HG03135 (cell line): ENCODE measurements around the gene SPATA2.
"Not testable (repeated sequence)": the region's sequence is repeated elsewhere in the genome, so short reads cannot be mapped to it uniquely, and the experiment has no call there.

Source experiments
- ATAC-seq: cut with Tn5 transposase; IDR thresholded peaks from one replicate; pipeline ENCODE4 v1.9.1; 2021; ENCODE audit warnings: mild to moderate bottlenecking, moderate library complexity; ENCODE audit not compliant: unreplicated experiment

The SPATA2 gene

DNA sequence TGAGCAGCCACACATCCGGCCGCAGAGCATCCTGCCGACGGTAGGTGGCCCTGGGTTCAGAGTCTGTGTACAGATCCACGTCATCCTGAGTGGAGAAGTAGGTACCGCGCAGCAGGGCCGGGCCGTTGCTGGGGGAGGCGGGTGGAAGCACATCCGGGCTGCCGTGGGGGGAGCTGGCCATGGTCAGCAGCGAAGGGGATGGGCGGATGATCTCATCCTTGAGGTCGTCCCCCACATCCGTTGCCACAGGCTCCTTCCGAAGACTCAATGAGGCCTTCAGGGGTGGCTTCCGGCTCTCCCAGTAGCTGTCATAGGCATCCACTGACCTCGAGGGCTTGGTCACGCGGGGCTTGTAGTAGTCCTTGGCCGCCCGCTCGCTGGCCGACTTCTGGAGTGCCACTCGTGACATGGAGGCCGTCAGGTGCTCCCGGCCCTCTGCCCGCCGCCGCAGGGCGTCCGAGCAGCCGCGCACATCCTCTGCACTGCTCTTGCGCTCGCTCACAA, 9.2 kb downstream of the SPATA2 start:
- no peak for ATAC-seq

DNA sequence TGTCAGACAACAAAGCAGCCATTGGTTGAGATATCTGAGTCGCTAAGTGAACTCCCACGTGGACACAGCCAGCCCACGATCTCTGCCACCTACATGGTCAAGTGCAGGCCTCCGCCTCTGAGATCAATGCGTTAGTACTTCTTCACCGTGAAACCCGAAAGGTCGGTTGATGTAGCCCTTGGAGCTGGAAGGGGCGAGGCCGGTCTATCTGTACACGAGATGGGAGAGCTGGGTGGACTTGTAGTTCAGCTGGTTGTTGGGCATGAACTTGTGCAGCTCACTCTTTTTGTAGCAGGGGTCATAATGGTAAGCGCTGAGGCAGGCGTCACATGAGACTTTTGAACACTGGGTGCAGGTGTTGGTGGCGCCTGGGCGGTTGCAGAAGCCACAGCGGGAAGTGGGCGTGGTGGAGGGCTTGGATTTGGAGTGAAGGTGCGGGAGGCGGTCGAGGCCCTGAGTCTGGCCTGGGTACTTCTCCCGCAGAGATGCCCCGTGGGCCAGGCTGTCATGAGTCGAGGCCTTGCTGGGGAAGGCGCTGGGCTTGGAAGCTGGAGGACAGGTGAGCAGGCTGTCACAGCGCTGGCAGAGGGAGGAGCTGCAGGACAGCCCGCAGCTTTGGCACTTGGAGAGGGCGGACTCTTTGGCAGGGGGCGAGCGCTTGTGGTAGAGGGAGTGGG, 9.8 kb downstream of the SPATA2 start:
- no peak for ATAC-seq

DNA sequence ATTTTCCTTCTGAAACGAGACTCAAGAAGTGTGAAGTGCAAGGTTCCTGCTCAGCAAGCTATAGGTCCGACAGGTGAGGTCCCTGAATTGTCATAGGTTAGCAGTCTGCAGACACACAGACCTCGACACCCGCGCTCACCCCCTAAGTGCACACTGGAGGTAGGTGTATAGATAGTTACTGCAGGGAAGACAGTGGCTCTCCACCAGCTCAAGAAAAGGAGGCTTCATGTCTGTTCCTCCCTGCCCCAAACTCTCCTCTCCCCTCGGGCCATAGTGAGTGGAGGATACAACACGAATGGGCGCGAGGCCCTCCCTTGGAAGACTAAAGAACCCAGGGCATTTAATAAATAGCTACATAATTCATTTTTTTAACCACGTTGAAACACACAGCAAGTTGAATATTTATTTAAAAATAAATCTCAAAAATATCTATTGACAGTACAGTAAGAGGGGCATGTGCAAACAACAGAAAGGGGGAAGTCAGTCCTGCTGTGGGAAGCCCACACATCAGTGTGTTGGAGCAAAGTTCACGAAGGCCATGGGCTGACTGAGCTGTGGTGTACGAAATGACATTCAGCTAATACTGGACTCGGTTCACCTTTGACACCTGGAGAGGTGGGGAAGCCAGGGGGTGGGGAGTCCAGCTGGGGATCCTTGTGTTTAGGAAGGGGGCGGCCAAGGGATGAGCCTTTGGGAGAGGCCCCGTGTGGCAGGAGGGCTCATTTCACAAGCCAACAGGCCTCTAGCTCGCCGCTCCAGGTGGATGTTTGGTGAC, 10.7 kb downstream of the SPATA2 start:
- ATAC-seq = no peak

DNA sequence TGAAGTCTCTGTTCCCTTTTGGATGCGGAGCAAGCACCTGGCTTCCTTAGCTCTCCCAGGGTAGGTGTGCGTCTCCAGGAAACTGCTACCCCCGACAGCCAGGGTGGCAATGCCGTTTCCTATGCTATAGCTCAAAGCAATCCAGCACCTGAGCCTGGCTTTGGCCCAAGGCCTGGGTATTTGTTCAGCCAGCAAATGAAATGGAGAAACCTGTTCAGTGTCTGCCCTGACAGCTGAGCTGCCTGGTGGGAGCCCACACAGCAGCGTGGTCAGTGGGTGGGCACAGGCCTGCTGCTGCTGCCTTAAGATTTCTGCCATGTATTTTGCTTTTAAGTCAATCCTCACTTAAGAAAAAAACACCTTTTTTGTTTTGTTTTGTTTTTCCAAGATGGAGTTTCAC, 13.7 kb downstream of the SPATA2 start:
- no peak for ATAC-seq

DNA sequence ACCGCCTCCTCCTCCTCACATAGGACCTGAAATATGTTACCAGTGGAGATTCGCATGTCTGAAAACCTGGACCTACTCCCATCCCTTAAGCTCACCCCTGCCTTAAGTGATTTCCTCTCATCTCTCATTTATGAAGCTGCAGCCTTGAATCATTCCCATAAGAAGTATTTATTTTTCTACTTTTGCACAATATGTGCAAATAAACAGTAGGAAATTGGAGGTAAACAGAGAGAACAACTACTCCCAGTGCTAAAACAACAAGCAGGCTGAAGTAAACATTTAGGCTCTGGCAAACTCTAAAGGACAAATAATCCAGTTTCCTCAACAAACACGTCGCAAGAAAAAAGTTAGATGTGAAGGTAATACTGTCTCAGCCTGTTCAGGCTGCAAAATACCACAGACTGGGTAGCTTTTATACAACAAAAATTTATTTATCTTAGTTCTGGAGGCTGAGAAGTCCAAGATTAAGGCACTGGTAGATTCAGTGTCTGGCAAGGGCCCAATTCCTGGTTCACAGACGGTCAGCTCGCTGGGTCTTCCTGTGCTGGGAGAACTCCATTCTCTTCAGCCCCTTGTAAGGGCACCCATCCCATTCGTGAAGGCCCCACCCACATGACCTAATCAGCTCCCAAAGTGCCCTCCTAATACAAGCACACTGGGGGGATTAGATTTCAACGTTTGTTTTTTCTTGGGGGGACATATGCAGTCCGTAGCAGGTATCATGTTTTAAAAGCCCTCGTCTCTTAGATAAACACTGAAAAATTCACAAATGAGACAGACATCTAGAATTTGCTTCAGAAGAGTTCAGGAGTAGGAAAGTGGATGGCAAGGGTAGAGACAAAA, 15.6 kb downstream of the SPATA2 start:
- ATAC-seq = no peak

DNA sequence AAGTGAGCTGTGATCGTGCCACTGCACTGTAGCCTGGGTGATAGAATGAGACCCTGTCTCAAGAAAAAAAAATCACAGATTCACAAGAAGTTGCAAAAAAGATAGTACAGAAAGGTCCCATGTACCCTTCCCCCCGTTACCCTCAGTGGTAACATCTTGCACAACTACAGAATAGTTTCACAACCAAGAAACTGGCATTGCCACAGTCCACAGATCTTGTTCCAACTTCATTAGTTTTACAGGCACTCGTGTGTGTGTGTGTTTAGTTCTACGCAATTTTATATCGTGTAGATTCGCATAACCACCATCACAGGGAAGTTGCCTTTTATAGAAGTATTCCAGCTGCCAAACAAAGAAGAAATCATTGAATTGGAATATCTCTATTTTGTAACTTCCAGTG, 19.1 kb downstream of the SPATA2 start:
- ATAC-seq = no peak

DNA sequence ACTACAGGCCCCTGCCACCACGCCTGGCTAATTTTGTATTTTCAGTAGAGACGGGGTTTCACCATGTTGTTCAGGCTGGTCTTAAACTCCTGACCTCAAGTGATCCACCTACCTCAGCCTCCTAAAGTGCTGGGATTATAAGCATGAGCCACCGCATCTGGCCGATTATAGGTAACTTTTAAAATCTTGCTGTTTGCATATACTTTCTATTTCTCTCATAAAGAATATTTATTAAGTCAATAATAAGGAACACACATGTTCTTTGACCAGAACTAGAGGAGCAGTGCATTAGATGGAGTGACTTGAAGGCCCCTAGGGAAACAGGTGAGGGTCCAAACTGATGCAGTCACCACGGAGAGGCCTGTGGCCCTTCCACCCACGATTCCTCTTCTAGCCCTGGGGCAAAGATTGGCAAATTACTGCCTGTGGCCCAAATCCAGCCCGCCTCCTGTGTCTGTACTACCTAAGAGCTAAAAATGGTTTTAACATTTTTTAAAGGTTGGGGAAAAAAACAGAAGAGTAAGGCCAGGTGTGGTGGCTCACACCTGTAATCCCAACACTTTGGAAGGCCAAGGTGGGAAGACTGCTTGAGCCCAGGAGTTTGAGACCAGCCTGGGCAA, 19.7 kb downstream of the SPATA2 start:
- ATAC-seq = not testable (repeated sequence)

DNA sequence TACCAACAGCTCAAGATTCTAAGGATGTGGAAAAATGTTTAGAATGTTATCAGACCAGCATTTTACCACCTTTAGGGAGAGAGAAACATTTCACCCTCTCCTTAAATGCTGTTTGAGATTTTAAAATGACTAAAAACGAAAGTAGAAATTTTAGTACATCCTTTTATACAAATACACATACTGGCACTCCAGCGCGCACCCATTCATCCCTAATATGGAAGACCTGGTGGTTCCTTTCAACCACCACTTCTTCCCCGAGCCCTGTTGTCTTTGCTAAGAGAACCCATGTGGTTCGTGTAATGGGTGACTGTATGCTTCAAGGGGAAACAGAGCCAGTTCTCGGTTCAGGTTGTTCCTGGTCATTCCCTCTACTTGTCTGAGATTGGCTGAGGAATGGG, 21.3 kb downstream of the SPATA2 start:
- no peak for ATAC-seq

DNA sequence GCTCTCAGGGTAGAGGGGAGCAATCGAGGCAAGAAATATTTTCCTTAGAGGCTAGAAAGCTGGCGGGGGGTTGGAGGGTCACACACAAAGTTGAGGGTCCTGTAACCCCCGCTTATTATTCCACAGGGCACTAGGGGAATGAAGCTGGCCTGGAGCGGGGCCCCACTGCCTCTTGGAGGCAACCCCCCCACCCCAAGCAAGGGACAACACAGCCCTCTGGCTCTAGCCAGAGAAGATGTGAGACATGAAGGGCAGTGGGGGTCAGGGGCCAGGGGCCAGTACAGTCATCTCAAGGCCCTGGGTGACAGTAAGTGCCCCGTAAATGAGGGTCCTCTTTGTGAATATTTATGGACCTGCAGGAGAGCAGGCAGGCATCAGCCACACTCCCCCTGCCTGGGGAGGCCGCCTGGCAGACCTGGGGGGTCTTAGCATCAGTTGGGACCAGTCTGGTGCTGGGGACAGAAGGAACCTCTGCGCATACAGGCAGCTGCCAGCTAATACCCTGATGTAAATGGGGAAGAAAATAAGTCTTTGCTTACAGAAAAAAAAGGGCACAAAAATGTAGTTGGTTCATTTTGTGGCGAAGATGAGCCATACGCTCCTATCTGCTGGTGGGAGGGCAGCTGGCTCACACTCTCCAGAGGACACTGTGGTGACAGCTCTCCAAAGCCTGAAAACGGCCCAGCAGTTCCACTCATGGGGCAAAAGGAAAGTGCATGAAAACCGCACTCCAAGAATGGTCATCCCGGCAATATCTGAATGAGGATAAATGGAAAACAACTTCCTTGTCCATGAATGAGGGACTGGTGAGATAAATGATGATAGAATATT, 21.9 kb downstream of the SPATA2 start:
- ATAC-seq = no peak

DNA sequence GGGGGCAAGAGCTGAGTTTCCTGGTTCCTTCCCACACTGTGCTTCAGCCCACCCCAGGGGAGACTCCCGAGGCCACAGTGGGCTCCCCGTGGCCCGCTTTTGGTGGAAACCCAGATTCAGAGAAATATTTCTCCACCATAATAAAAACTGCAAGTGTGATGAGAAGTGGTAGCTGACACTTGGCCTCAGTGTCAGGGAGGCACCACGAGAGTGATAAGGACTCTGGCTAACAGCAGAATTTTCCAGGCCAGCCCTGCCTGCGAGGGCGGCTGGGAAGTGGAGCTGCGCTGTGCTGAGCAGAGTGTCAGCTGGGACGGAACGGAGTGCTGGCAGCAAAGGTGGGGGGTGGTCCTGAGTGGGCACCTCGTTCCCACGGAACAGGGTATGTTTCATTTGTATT, 22.5 kb downstream of the SPATA2 start:
- no peak for ATAC-seq

DNA sequence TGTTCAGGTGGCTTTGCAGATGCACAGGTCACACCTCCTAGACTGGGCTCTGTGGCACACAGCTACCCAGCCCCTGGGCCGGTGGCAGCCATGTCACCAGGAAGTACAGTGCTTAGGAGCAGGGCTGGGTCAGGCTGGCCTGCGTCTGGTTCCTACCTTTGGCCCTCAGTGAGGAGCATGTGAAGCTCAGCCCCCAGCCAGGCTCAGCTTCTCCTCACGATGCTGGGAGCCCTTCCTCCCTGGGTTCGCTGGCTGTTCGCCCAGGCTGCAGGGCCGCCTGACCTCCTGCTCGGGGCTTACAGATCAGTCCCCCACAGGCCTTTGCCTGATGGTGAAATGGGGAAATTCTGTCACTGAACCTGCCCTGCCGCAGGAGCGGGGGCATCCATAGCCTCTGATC, 23.1 kb downstream of the SPATA2 start:
- no peak for ATAC-seq

DNA sequence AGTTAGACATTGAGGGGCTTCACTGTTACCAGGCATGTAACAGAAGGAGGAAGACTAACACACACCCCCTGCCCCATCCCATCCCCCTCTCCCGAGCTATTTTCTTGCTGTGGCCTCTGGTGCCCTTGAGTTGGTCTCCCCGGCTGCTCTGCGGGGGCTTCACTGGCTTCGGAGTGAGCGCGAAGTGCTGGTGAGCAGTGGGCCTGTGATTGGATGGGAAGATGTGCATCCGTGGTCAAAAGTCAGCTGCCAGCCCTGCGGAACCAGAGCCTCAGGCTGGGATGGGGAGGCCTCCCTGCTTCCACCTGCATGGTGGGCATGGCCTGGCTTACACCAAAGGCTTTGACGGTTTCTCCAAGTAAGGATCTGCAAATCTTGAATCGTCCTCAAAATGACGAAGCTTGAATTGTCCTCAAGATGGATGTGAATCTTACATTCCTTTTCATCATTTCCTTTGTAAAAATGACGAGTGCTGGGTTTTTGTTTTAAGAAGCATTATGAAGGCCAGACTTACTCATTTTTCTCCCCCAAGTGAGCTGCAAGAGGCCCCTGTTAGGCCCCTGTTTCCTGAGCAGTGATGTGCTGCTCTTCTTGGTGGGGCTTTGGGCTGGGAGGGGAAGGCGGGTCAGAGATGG, 23.7 kb downstream of the SPATA2 start:
- ATAC-seq = no peak

DNA sequence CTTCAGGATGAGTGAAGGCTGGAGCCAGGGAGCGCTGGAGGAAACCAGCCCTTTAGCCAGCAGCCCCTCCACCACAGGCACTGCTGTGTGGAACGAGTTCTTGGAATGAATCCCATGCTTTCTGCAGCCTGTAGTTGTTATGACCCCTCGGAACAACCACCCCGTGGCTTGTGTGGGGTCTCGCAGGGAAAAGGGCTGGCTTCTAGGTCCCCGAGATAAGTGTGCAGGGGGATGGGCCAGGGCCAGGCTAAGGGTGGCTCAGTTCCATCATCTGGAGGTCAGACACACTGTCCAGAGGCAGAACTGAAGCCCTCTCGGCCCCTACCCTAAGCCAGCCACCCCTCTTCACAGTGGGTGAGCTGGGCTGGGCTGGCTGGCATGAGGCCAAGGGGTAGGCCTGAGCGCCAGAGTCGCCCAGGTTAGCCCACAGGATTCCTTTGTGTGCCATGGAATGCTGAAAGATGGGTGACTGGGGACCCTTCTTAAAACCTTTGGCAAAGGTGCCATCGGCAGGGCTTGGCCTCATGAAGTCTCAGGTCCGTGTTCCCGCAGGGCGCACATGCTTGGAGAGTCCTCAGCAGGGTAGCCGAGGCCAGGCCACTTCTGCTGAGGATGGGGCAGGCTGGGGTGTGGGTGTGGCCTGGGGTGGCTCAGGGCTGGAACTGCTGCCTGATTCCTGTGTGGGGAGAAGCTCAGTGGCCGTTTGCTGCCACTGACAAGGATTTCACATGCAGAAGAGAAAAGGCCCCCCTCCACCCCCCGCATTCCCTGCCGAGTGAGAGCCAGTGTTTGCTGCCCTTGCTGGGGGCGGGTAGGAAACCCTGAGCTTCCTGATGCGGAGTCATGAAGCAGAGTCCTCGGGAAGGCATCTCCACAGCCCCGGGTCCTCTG, 24.6 kb downstream of the SPATA2 start:
- no peak for ATAC-seq

DNA sequence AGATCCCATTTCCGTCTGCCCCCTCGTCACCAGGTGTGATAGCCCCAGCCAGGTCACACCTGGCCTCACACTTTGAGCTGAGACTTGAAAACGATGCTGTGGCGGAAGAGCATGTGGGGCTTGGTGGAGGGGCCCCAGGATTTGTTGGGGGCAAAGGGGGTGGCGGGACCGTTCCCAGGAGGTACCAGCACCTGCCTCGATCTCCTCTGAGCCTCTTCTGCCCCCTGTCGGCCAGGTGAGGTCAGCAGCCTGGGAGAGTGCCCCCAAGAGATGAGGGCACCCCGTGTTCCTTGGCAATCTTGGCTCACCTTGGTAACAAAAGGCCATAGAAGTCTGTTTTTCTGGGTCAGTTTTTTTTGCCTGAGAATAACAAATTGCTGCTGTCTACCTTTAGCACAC, 25.4 kb downstream of the SPATA2 start:
- ATAC-seq = no peak

DNA sequence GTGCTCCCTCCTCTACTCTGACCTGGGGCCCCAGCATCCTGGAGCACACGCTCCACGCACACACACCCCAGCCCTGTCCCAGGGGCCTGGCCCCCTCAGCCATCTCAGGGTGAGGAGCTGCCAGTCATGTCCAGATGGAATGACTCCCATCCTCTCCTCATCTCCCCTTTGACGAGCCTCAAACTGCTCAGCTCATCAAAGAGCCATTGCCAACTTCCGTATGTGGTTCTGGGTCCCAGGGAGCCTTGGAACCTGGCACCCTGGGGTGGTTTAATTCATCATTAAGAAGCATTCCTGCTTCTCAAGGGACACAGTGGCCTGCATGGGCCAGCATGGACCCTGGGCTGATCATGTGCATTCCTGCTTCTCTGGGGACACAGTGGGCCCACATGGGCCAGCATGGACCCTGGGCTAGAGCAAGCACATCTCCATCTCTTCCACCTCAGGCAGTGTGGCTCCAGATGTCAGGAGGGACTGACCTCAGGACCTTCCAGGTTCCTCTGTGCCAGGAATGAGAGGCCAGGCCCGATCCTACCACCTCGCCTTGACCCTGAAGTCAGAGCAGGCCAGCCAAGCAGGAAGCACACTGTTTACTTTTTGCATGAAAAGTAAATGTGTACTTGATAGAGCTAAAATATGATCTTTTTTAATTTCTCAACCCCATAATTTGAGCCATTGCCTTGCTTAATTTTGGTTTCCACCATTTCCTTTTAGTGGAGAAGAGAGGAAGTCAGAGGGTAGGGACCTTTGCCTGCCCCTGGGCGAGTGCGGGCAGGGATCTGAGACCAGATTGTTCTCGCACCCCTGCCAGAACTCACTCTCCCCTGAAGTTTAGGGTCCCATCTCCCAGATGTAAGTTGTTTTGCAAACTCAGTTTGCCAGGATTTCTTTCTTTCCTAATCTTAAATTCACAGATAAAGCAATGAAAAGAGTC, 26.1 kb downstream of the SPATA2 start:
- ATAC-seq = no peak

DNA sequence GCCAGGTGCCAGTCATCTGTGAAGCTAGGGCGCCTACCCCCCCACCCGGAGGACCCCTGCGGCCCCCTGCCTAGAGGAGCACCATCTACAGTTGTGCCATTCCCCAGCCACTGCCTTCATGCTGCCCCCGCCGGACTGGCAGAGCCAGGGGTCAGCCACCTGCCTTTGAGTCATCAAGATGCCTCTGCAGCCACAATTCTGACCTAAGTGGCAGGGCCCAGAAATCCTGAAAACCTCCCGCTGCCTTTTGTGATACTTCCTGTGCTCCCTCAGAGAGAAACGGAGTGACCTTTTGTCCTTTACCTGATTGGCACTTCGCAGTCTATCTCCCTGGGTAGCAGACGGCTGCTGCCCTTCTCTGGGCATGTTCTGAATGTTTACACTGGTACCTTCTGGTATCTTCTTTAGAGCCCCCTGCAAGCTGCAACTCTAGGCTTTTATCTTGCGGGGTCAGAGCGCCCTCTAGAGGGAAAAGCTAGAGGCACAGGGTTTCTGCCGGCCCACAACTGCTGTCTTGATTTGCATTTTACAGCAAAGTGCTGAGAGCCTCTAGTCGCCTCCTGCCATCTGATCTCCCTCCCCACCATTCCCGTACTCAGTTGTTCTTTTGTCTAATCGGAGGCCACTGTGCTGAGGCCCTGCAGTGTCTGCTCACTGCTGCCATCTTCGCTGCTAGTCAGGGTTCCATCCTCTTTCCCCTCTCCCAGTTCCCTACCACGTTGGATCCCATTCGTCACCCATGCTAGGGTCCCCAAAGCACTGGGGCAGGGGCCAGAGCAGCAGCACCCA, 26.9 kb downstream of the SPATA2 start:
- no peak for ATAC-seq
